Stimulated activated CD8-positive, alpha-beta memory T cell treated with anti-CD3 and anti-CD28 coated beads, Interleukin-4, amount 100 ng/mL, for 48 hours (primary cell): Measurements from ENCODE around the gene SLC22A23.
"Not testable (repeated sequence)": the region's sequence is repeated elsewhere in the genome, so short reads cannot be mapped to it uniquely, and the experiment has no call there.

ENCODE experiments used
- DNase-seq: peaks from one replicate; pipeline ENCODE4 v3.0.0-alpha.2; 2020

Gene SLC22A23

GRCh38 chr6:3403238-3404173 is 53.3 kb downstream of the SLC22A23 start:
- no peak for DNase-seq

GRCh38 chr6:3402310-3403237 is 54.3 kb downstream of the SLC22A23 start:
- no peak for DNase-seq

GRCh38 chr6:3400162-3400561 is 56.7 kb downstream of the SLC22A23 start:
- DNase-seq = no peak

GRCh38 chr6:3398755-3399696 is 57.8 kb downstream of the SLC22A23 start:
- DNase-seq = no peak

GRCh38 chr6:3398165-3398562 is 58.7 kb downstream of the SLC22A23 start:
- DNase-seq = no peak

GRCh38 chr6:3397229-3398164 is 59.4 kb downstream of the SLC22A23 start:
- DNase-seq = no peak

- DNase-seq = no peak
These were observed 60.2 kb downstream of the SLC22A23 start for GRCh38 chr6:3396503-3397180.

GRCh38 chr6:3394671-3395070 is 62.2 kb downstream of the SLC22A23 start:
- DNase-seq = no peak

- no peak for DNase-seq
These were observed 63.0 kb downstream of the SLC22A23 start for GRCh38 chr6:3393836-3394202.

- DNase-seq = no peak
These were observed 63.7 kb downstream of the SLC22A23 start for GRCh38 chr6:3392930-3393835.

GRCh38 chr6:3391902-3392458 is 64.9 kb downstream of the SLC22A23 start:
- DNase-seq = no peak

- no peak for DNase-seq
These were observed 66.2 kb downstream of the SLC22A23 start for GRCh38 chr6:3390698-3391097.

GRCh38 chr6:3389390-3390167 is 67.3 kb downstream of the SLC22A23 start:
- no peak for DNase-seq

GRCh38 chr6:3388786-3389185 is 68.1 kb downstream of the SLC22A23 start:
- no peak for DNase-seq

- DNase-seq = no peak
These were observed 70.4 kb downstream of the SLC22A23 start for GRCh38 chr6:3386374-3386857.

- no peak for DNase-seq
These were observed 71.1 kb downstream of the SLC22A23 start for GRCh38 chr6:3385660-3386151.

GRCh38 chr6:3385181-3385580 is 71.7 kb downstream of the SLC22A23 start:
- DNase-seq = not testable (repeated sequence)
